ENCODE data around the gene CAMK2N1. TPM values are rescaled to one million over a fixed set of nuclear protein-coding genes. Genes with fewer than 3 reads are reported as not detected.

CAMK2N1 gene
- total RNA-seq, 1 donor from 2014 or later: 1.0 TPM

GRCh38 chr1:20479840-20480239, 6.2 kb downstream of the CAMK2N1 start:
- DNase-seq (ENCODE audit: low read depth in 2 of 2): no peak

- no peak for DNase-seq (ENCODE audit: low read depth in 2 of 2)
Observed at GRCh38 chr1:20478057-20478635, 7.9 kb downstream of the CAMK2N1 start.

- DNase-seq (ENCODE audit: low read depth in 2 of 2): no peak
Observed at GRCh38 chr1:20477348-20478056, 8.5 kb downstream of the CAMK2N1 start.

- DNase-seq (ENCODE audit: low read depth in 2 of 2): no peak
Observed at GRCh38 chr1:20476265-20477038, 9.6 kb downstream of the CAMK2N1 start.

- DNase-seq (ENCODE audit: low read depth in 2 of 2): no peak
Observed at GRCh38 chr1:20474996-20475395, 11.0 kb downstream of the CAMK2N1 start.

- DNase-seq (ENCODE audit: low read depth in 2 of 2): no peak
Observed at GRCh38 chr1:20474333-20474975, 11.6 kb downstream of the CAMK2N1 start.

GRCh38 chr1:20473894-20474293, 12.1 kb downstream of the CAMK2N1 start:
- DNase-seq (ENCODE audit: low read depth in 2 of 2): no peak

- DNase-seq (ENCODE audit: low read depth in 2 of 2): peak; percentile 10 to 34
Observed at GRCh38 chr1:20472860-20473711, 12.9 kb downstream of the CAMK2N1 start.

GRCh38 chr1:20472121-20472520, 13.9 kb downstream of the CAMK2N1 start:
- no peak for DNase-seq (ENCODE audit: low read depth in 2 of 2)

- DNase-seq (ENCODE audit: low read depth in 2 of 2): peak in 1 of 2 donors; percentile 23
Observed at GRCh38 chr1:20470194-20470593, 15.8 kb downstream of the CAMK2N1 start.

GRCh38 chr1:20469406-20470076, 16.5 kb downstream of the CAMK2N1 start:
- no peak for DNase-seq (ENCODE audit: low read depth in 2 of 2)

- no peak for DNase-seq (ENCODE audit: low read depth in 2 of 2)
Observed at GRCh38 chr1:20466273-20466672, 19.7 kb downstream of the CAMK2N1 start.

GRCh38 chr1:20465187-20465586, 20.8 kb downstream of the CAMK2N1 start:
- DNase-seq (ENCODE audit: low read depth in 2 of 2): no peak

- no peak for DNase-seq (ENCODE audit: low read depth in 2 of 2)
Observed at GRCh38 chr1:20463502-20463901, 22.5 kb downstream of the CAMK2N1 start.

- DNase-seq (ENCODE audit: low read depth in 2 of 2): no peak
Observed at GRCh38 chr1:20462397-20462796, 23.6 kb downstream of the CAMK2N1 start.

GRCh38 chr1:20458717-20459116, 27.3 kb downstream of the CAMK2N1 start:
- no peak for DNase-seq (ENCODE audit: low read depth in 2 of 2)

- DNase-seq (ENCODE audit: low read depth in 2 of 2): no peak
Observed at GRCh38 chr1:20454004-20454403, 32.0 kb downstream of the CAMK2N1 start.

GRCh38 chr1:20449735-20450311, 36.2 kb downstream of the CAMK2N1 start:
- no peak for DNase-seq (ENCODE audit: low read depth in 2 of 2)

GRCh38 chr1:20448671-20449071, 37.3 kb downstream of the CAMK2N1 start:
- DNase-seq (ENCODE audit: low read depth in 2 of 2): no peak

- no peak for DNase-seq (ENCODE audit: low read depth in 2 of 2)
Observed at GRCh38 chr1:20447794-20448193, 38.2 kb downstream of the CAMK2N1 start.

All from dermis microvascular lymphatic vessel endothelial cell (primary cell).